ENCODE data around the gene CGB7. TPM values are rescaled to one million over a fixed set of nuclear protein-coding genes. Genes with fewer than 3 reads are reported as not detected.

Gene CGB7
- total RNA-seq, 1 donor from 2014 or later, result not detected

GRCh38 chr19:49016067-49016839 is 41.3 kb downstream of the CGB7 start:
- no peak for DNase-seq
- Mint-ChIP-seq H3K4me3 (ENCODE audit: unreplicated experiment) (no peak overlapping the region), H3K27ac (ENCODE audit: unreplicated experiment) (no peak overlapping the region), H3K9me3 (ENCODE audit: unreplicated experiment) (no peaks in the 10 kb centered on the region), H3K4me1 (ENCODE audit: low read depth, unreplicated experiment) (peaks cover 3% of the 10 kb centered on the region), H3K27me3 (ENCODE audit: unreplicated experiment) (peaks cover 14% of the 10 kb centered on the region), H3K36me3 (ENCODE audit: unreplicated experiment) (no peaks in the 10 kb centered on the region)
- no peak for TF ChIP-seq CTCF (IDR thresholded peaks at IDR 0.05; ENCODE audit: partially characterized antibody, unreplicated experiment)

GRCh38 chr19:49014870-49015255 is 42.7 kb downstream of the CGB7 start:
- Mint-ChIP-seq H3K9me3 (ENCODE audit: unreplicated experiment) (no peaks in the 10 kb centered on the region), H3K4me1 (ENCODE audit: low read depth, unreplicated experiment) (peaks cover 3% of the 10 kb centered on the region), H3K27ac (ENCODE audit: unreplicated experiment) (no peak overlapping the region), H3K27me3 (ENCODE audit: unreplicated experiment) (peaks cover 10% of the 10 kb centered on the region), H3K36me3 (ENCODE audit: unreplicated experiment) (no peaks in the 10 kb centered on the region), H3K4me3 (ENCODE audit: unreplicated experiment) (no peak overlapping the region)
- DNase-seq, result no peak
- no peak for TF ChIP-seq CTCF (IDR thresholded peaks at IDR 0.05; ENCODE audit: partially characterized antibody, unreplicated experiment)

GRCh38 chr19:49014123-49014869 is 43.3 kb downstream of the CGB7 start:
- Mint-ChIP-seq H3K4me1 (ENCODE audit: low read depth, unreplicated experiment) (peaks cover 3% of the 10 kb centered on the region), H3K9me3 (ENCODE audit: unreplicated experiment) (no peaks in the 10 kb centered on the region), H3K36me3 (ENCODE audit: unreplicated experiment) (no peaks in the 10 kb centered on the region), H3K27ac (ENCODE audit: unreplicated experiment) (peak overlapping the region; percentile 72), H3K27me3 (ENCODE audit: unreplicated experiment) (peaks cover 9% of the 10 kb centered on the region), H3K4me3 (ENCODE audit: unreplicated experiment) (peak overlapping the region; percentile 8)
- TF ChIP-seq CTCF (IDR thresholded peaks at IDR 0.05; ENCODE audit: partially characterized antibody, unreplicated experiment), result no peak
- DNase-seq, result no peak

GRCh38 chr19:49011194-49011593 is 46.4 kb downstream of the CGB7 start:
- H3K9me3 Mint-ChIP-seq (ENCODE audit: unreplicated experiment), result no peaks in the 10 kb centered on the region
- no peak for TF ChIP-seq CTCF (IDR thresholded peaks at IDR 0.05; ENCODE audit: partially characterized antibody, unreplicated experiment)
- H3K4me1 Mint-ChIP-seq (ENCODE audit: low read depth, unreplicated experiment), result peaks cover 3% of the 10 kb centered on the region
- no peak overlapping the region for H3K27ac Mint-ChIP-seq (ENCODE audit: unreplicated experiment)
- peaks cover 5% of the 10 kb centered on the region for H3K27me3 Mint-ChIP-seq (ENCODE audit: unreplicated experiment)
- no peak overlapping the region for H3K4me3 Mint-ChIP-seq (ENCODE audit: unreplicated experiment)
- no peaks in the 10 kb centered on the region for H3K36me3 Mint-ChIP-seq (ENCODE audit: unreplicated experiment)
- DNase-seq, result no peak

- Mint-ChIP-seq H3K4me1 (ENCODE audit: low read depth, unreplicated experiment) (peaks cover 3% of the 10 kb centered on the region), H3K36me3 (ENCODE audit: unreplicated experiment) (no peaks in the 10 kb centered on the region), H3K4me3 (ENCODE audit: unreplicated experiment) (no peak overlapping the region), H3K9me3 (ENCODE audit: unreplicated experiment) (peaks cover 1% of the 10 kb centered on the region), H3K27me3 (ENCODE audit: unreplicated experiment) (peaks cover 5% of the 10 kb centered on the region), H3K27ac (ENCODE audit: unreplicated experiment) (no peak overlapping the region)
- no peak for TF ChIP-seq CTCF (IDR thresholded peaks at IDR 0.05; ENCODE audit: partially characterized antibody, unreplicated experiment)
- no peak for DNase-seq
These were observed 47.1 kb downstream of the CGB7 start for GRCh38 chr19:49010453-49010852.

All from glutamatergic neuron (in vitro differentiated cells).